ENCODE data around the gene SLC6A17. TPM values are rescaled to one million over a fixed set of nuclear protein-coding genes. Genes with fewer than 3 reads are reported as not detected.

Gene SLC6A17
- total RNA-seq, 5 donors from 2014 or later (not counting 1 experiment from before 2014, with no cell fraction given) = not detected

- peaks cover 0 to 5% (median 0%) of the 10 kb centered on the region in 3 donors for H3K9me3 Mint-ChIP-seq
- no peaks in the 10 kb centered on the region for H3K4me1 Mint-ChIP-seq
- Histone ChIP-seq H3K27ac (ENCODE audit: low read length) (no peak overlapping the region), H3K4me3 (ENCODE audit: control insufficient read depth in 1 of 2, extremely low read depth in 1 of 2, low read length in 1 of 2) (no peak overlapping the region), H3K27me3 (replicated peaks in 1 of 2; ENCODE audit: control insufficient read depth in 2 of 2, extremely low read depth in 1 of 2, insufficient read depth in 2 of 2, low read length in 1 of 2) (peaks cover 0 to 60% of the 10 kb centered on the region in 2 experiments), H3K9me3 (no peaks in the 10 kb centered on the region), H3K4me1 (ENCODE audit: control insufficient read depth in 1 of 2, extremely low read depth in 1 of 2, insufficient read depth in 2 of 2, low read length in 2 of 2) (no peaks in the 10 kb centered on the region), H3K36me3 (ENCODE audit: control insufficient read depth in 2 of 2, extremely low read depth in 1 of 2, insufficient read depth in 1 of 2, low read length in 1 of 2) (no peaks in the 10 kb centered on the region)
- H3K27me3 Mint-ChIP-seq = peaks cover 34 to 71% of the 10 kb centered on the region in 2 donors
- no peak for DNase-seq
- POLR2A ChIA-PET = no interaction called here
- no peak for ATAC-seq (replicated peaks in 1 of 4)
- CTCF ChIA-PET = no interaction called here
- WGBS (ENCODE audit: insufficient coverage) = 71% methylated on average over 4 of the region's 5 CpGs
- H3K4me3 Mint-ChIP-seq = no peak overlapping the region
- no peak overlapping the region for H3K27ac Mint-ChIP-seq
- H3K36me3 Mint-ChIP-seq = peaks cover 3% of the 10 kb centered on the region
Observed at GRCh38 chr1:110158261-110158660, 8.0 kb downstream of the SLC6A17 start.

GRCh38 chr1:110159168-110159567 is 8.9 kb downstream of the SLC6A17 start:
- POLR2A ChIA-PET = no interaction called here
- H3K27ac ChIP-seq (ENCODE audit: low read length) = no peak overlapping the region
- Mint-ChIP-seq H3K4me1 (no peaks in the 10 kb centered on the region), H3K36me3 (peaks cover 3% of the 10 kb centered on the region), H3K27ac (no peak overlapping the region), H3K4me3 (no peak overlapping the region), H3K27me3 (peaks cover 37 to 71% of the 10 kb centered on the region in 2 donors), H3K9me3 (peaks cover 0 to 5% (median 0%) of the 10 kb centered on the region in 3 donors)
- H3K36me3 ChIP-seq (ENCODE audit: control insufficient read depth in 2 of 2, extremely low read depth in 1 of 2, insufficient read depth in 1 of 2, low read length in 1 of 2) = no peaks in the 10 kb centered on the region
- no peaks in the 10 kb centered on the region for H3K9me3 ChIP-seq
- no peak for ATAC-seq (replicated peaks in 1 of 4)
- H3K27me3 ChIP-seq (replicated peaks in 1 of 2; ENCODE audit: control insufficient read depth in 2 of 2, extremely low read depth in 1 of 2, insufficient read depth in 2 of 2, low read length in 1 of 2) = peaks cover 0 to 62% of the 10 kb centered on the region in 2 experiments
- CTCF ChIA-PET = no interaction called here
- no peaks in the 10 kb centered on the region for H3K4me1 ChIP-seq (ENCODE audit: control insufficient read depth in 1 of 2, extremely low read depth in 1 of 2, insufficient read depth in 2 of 2, low read length in 2 of 2)
- no peak overlapping the region for H3K4me3 ChIP-seq (ENCODE audit: control insufficient read depth in 1 of 2, extremely low read depth in 1 of 2, low read length in 1 of 2)
- 20% methylated on average over 1 of the region's 2 CpGs for WGBS (ENCODE audit: insufficient coverage)
- DNase-seq = no peak

GRCh38 chr1:110160538-110161100 is 10.3 kb downstream of the SLC6A17 start:
- H3K36me3 ChIP-seq (ENCODE audit: control insufficient read depth in 2 of 2, extremely low read depth in 1 of 2, insufficient read depth in 1 of 2, low read length in 1 of 2) = no peaks in the 10 kb centered on the region
- Mint-ChIP-seq H3K27me3 (peaks cover 28 to 58% of the 10 kb centered on the region in 2 donors), H3K27ac (no peak overlapping the region), H3K36me3 (peaks cover 3% of the 10 kb centered on the region), H3K9me3 (peaks cover 0 to 5% (median 0%) of the 10 kb centered on the region in 3 donors), H3K4me3 (no peak overlapping the region), H3K4me1 (no peaks in the 10 kb centered on the region)
- WGBS (ENCODE audit: insufficient coverage) = 38% methylated on average over 10 of the region's 10 CpGs
- POLR2A ChIA-PET = no interaction called here
- no peak overlapping the region for H3K4me3 ChIP-seq (ENCODE audit: control insufficient read depth in 1 of 2, extremely low read depth in 1 of 2, low read length in 1 of 2)
- DNase-seq = no peak
- H3K27ac ChIP-seq (ENCODE audit: low read length) = no peak overlapping the region
- H3K4me1 ChIP-seq (ENCODE audit: control insufficient read depth in 1 of 2, extremely low read depth in 1 of 2, insufficient read depth in 2 of 2, low read length in 2 of 2) = no peaks in the 10 kb centered on the region
- H3K27me3 ChIP-seq (replicated peaks in 1 of 2; ENCODE audit: control insufficient read depth in 2 of 2, extremely low read depth in 1 of 2, insufficient read depth in 2 of 2, low read length in 1 of 2) = peaks cover 0 to 55% of the 10 kb centered on the region in 2 experiments
- H3K9me3 ChIP-seq = no peaks in the 10 kb centered on the region
- no peak for ATAC-seq (replicated peaks in 1 of 4)
- CTCF ChIA-PET = no interaction called here

- no peaks in the 10 kb centered on the region for H3K9me3 ChIP-seq
- Mint-ChIP-seq H3K4me3 (no peak overlapping the region), H3K36me3 (peaks cover 3% of the 10 kb centered on the region), H3K27me3 (peaks cover 28 to 52% of the 10 kb centered on the region in 2 donors), H3K4me1 (no peaks in the 10 kb centered on the region), H3K27ac (no peak overlapping the region), H3K9me3 (peaks cover 0 to 5% (median 0%) of the 10 kb centered on the region in 3 donors)
- peaks cover 0 to 51% of the 10 kb centered on the region in 2 experiments for H3K27me3 ChIP-seq (replicated peaks in 1 of 2; ENCODE audit: control insufficient read depth in 2 of 2, extremely low read depth in 1 of 2, insufficient read depth in 2 of 2, low read length in 1 of 2)
- H3K36me3 ChIP-seq (ENCODE audit: control insufficient read depth in 2 of 2, extremely low read depth in 1 of 2, insufficient read depth in 1 of 2, low read length in 1 of 2) = no peaks in the 10 kb centered on the region
- no peak overlapping the region for H3K27ac ChIP-seq (ENCODE audit: low read length)
- CTCF ChIA-PET = no interaction called here
- no peaks in the 10 kb centered on the region for H3K4me1 ChIP-seq (ENCODE audit: control insufficient read depth in 1 of 2, extremely low read depth in 1 of 2, insufficient read depth in 2 of 2, low read length in 2 of 2)
- ATAC-seq (replicated peaks in 1 of 4) (no peak), DNase-seq (no peak)
- no peak overlapping the region for H3K4me3 ChIP-seq (ENCODE audit: control insufficient read depth in 1 of 2, extremely low read depth in 1 of 2, low read length in 1 of 2)
- no CpG with 5 or more reads among the region's 3 CpGs for WGBS (ENCODE audit: insufficient coverage)
- POLR2A ChIA-PET = no interaction called here
Observed at GRCh38 chr1:110161165-110161564, 10.9 kb downstream of the SLC6A17 start.

GRCh38 chr1:110161849-110162248 is 11.6 kb downstream of the SLC6A17 start:
- Mint-ChIP-seq H3K4me1 (no peaks in the 10 kb centered on the region), H3K36me3 (peaks cover 3% of the 10 kb centered on the region), H3K9me3 (peaks cover 0 to 5% (median 0%) of the 10 kb centered on the region in 3 donors), H3K4me3 (no peak overlapping the region), H3K27ac (no peak overlapping the region), H3K27me3 (peaks cover 21 to 46% of the 10 kb centered on the region in 2 donors)
- Histone ChIP-seq H3K36me3 (ENCODE audit: control insufficient read depth in 2 of 2, extremely low read depth in 1 of 2, insufficient read depth in 1 of 2, low read length in 1 of 2) (no peaks in the 10 kb centered on the region), H3K4me1 (ENCODE audit: control insufficient read depth in 1 of 2, extremely low read depth in 1 of 2, insufficient read depth in 2 of 2, low read length in 2 of 2) (no peaks in the 10 kb centered on the region), H3K4me3 (ENCODE audit: control insufficient read depth in 1 of 2, extremely low read depth in 1 of 2, low read length in 1 of 2) (no peak overlapping the region), H3K27ac (ENCODE audit: low read length) (no peak overlapping the region), H3K27me3 (replicated peaks in 1 of 2; ENCODE audit: control insufficient read depth in 2 of 2, extremely low read depth in 1 of 2, insufficient read depth in 2 of 2, low read length in 1 of 2) (peaks cover 0 to 47% of the 10 kb centered on the region in 2 experiments), H3K9me3 (no peaks in the 10 kb centered on the region)
- DNase-seq (no peak), ATAC-seq (replicated peaks in 1 of 4) (no peak)
- POLR2A ChIA-PET = no interaction called here
- CTCF ChIA-PET = no interaction called here
- 81% methylated on average over 4 of the region's 11 CpGs for WGBS (ENCODE audit: insufficient coverage)

GRCh38 chr1:110163591-110163990 is 13.3 kb downstream of the SLC6A17 start:
- Mint-ChIP-seq H3K27ac (no peak overlapping the region), H3K4me3 (no peak overlapping the region), H3K36me3 (peaks cover 3% of the 10 kb centered on the region), H3K27me3 (peaks cover 10 to 39% of the 10 kb centered on the region in 2 donors), H3K9me3 (no peaks in the 10 kb centered on the region), H3K4me1 (no peaks in the 10 kb centered on the region)
- 33% methylated on average over 7 of the region's 7 CpGs for WGBS (ENCODE audit: insufficient coverage)
- Histone ChIP-seq H3K27me3 (replicated peaks in 1 of 2; ENCODE audit: control insufficient read depth in 2 of 2, extremely low read depth in 1 of 2, insufficient read depth in 2 of 2, low read length in 1 of 2) (peaks cover 0 to 35% of the 10 kb centered on the region in 2 experiments), H3K27ac (ENCODE audit: low read length) (no peak overlapping the region), H3K4me3 (ENCODE audit: control insufficient read depth in 1 of 2, extremely low read depth in 1 of 2, low read length in 1 of 2) (no peak overlapping the region), H3K4me1 (ENCODE audit: control insufficient read depth in 1 of 2, extremely low read depth in 1 of 2, insufficient read depth in 2 of 2, low read length in 2 of 2) (no peaks in the 10 kb centered on the region), H3K9me3 (no peaks in the 10 kb centered on the region), H3K36me3 (ENCODE audit: control insufficient read depth in 2 of 2, extremely low read depth in 1 of 2, insufficient read depth in 1 of 2, low read length in 1 of 2) (no peaks in the 10 kb centered on the region)
- ChIA-PET CTCF (no interaction called here), POLR2A (no interaction called here)
- DNase-seq = no peak
- ATAC-seq (replicated peaks in 1 of 4) = no peak

Data from T-cell (primary cell).